Tibial artery (tissue), 4 donors: ENCODE measurements around the gene KYAT1.

ENCODE experiments used
- DNase-seq, 2 donors: peaks; one replicate each; pipeline ENCODE4 v3.0.0-alpha.2; 2019
- H3K27ac ChIP-seq, 2 donors: fragments of 200-600 bp; sonication (generic) in 1 of 2; 1 replicate in 1 of 2; 2 replicates in 1 of 2; pipeline ENCODE4 v1.5.1; 2018 to 2019; ENCODE audit warnings: mild to moderate bottlenecking in 1 of 2
- H3K27me3 ChIP-seq, 2 donors: fragments of 200-600 bp; sonication (generic) in 1 of 2; one replicate each; pipeline versions ENCODE4 v1.5.1 to v1.6.0; 2016 to 2019
- H3K36me3 ChIP-seq, 3 donors: fragments of 200-600 bp; sonication (generic) in 2 of 3; one replicate each; pipeline ENCODE4 v1.5.1; 2016 to 2019; ENCODE audit warnings: mild to moderate bottlenecking in 2 of 3
- H3K4me1 ChIP-seq, 4 donors: fragments of 200-600 bp; sonication (generic) in 2 of 4; 1 replicate in 3 of 4; 2 replicates in 1 of 4; pipeline ENCODE4 v1.5.1; 2016 to 2019
- H3K4me3 ChIP-seq, 2 donors: fragments of 200-600 bp; sonication (generic) in 1 of 2; 1 replicate in 1 of 2; 2 replicates in 1 of 2; pipeline ENCODE4 v1.5.1; 2018 to 2019; ENCODE audit warnings: mild to moderate bottlenecking in 2 of 2
- H3K9me3 ChIP-seq, 3 donors: fragments of 200-600 bp; sonication (generic) in 1 of 3; one replicate each; pipeline ENCODE4 v1.5.1; 2016 to 2019
- intact Hi-C: fragments of 100-400 bp; cut with DNase I; formaldehyde crosslinking; loops from one replicate; pipeline ENCODE4 v1.15.0; 2023; ENCODE audit warnings: low total_unique reads
- TF ChIP-seq, protein P1 (sequence below), 2 experiments: fragments of 200-600 bp in 1 of 2; fragments of 450-650 bp in 1 of 2; IDR thresholded peaks; one replicate each; pipeline ENCODE4 v1.5.1; 2017 to 2019; ENCODE audit warnings: antibody characterized with exemption in 2 of 2, mild to moderate bottlenecking in 1 of 2, moderate library complexity in 1 of 2

Gene KYAT1

DNA sequence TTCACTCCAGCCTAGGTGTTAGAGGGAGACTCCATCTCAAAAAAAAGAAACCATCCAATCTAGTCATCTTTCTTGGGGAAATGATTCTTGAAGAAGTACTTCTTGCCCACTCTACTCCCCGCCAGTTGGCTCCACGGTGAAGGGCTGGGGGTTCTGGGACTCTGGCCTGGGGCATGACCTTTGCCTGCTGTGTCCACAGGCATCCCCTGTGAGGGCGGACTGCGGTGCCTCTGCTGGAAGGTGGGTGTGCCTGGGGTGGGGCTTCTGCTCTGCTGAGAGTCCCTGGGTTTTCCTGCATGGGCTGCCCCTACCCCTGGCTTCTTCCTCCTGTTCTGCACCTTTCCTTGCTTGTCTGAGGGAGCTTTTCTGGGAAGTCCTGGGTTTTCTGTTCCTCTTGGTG lies 91.2 kb downstream of the KYAT1 start:
- H3K27me3 ChIP-seq, result no peaks in the 10 kb centered on the region
- no peak overlapping the region for H3K4me3 ChIP-seq
- TF ChIP-seq, protein P1, sequence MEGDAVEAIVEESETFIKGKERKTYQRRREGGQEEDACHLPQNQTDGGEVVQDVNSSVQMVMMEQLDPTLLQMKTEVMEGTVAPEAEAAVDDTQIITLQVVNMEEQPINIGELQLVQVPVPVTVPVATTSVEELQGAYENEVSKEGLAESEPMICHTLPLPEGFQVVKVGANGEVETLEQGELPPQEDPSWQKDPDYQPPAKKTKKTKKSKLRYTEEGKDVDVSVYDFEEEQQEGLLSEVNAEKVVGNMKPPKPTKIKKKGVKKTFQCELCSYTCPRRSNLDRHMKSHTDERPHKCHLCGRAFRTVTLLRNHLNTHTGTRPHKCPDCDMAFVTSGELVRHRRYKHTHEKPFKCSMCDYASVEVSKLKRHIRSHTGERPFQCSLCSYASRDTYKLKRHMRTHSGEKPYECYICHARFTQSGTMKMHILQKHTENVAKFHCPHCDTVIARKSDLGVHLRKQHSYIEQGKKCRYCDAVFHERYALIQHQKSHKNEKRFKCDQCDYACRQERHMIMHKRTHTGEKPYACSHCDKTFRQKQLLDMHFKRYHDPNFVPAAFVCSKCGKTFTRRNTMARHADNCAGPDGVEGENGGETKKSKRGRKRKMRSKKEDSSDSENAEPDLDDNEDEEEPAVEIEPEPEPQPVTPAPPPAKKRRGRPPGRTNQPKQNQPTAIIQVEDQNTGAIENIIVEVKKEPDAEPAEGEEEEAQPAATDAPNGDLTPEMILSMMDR (IDR thresholded peaks at IDR 0.05), result no peak
- H3K27ac ChIP-seq, result no peak overlapping the region
- peaks cover 6 to 18% (median 12%) of the 10 kb centered on the region in 4 donors for H3K4me1 ChIP-seq
- H3K9me3 ChIP-seq, result no peaks in the 10 kb centered on the region
- peaks cover 33 to 65% (median 44%) of the 10 kb centered on the region in 3 donors for H3K36me3 ChIP-seq
- intact Hi-C loops, result no loop called here
- DNase-seq, result no peak

DNA sequence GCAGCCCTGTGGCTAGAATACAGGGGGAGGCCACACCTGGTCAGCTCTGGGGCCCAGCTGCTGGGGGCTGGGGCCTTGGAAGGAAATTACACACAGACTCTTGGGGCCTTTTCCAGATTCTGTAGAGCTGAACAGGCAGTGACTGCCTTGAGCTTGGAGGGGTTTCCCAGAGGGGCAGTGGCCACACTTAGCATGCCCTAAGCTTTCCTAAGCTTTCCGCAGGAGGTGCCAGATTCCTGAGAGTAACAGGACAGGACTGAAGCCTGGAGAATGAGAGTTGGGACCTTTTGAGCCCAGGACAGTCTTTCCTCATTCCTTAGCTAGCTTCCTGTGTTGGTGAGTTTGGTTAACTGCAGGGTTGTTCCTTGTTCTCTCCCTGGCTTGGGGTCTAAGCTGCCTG lies 93.3 kb downstream of the KYAT1 start:
- TF ChIP-seq, protein P1 (IDR thresholded peaks at IDR 0.05), result no peak
- Histone ChIP-seq H3K4me1 (peaks cover 6 to 18% (median 12%) of the 10 kb centered on the region in 4 donors), H3K27me3 (no peaks in the 10 kb centered on the region), H3K36me3 (peaks cover 25 to 45% (median 26%) of the 10 kb centered on the region in 3 donors), H3K27ac (peak overlapping the region; percentile 76 to 80), H3K4me3 (peak overlapping the region; percentile 68 to 70), H3K9me3 (no peaks in the 10 kb centered on the region)
- DNase-seq, result no peak
- intact Hi-C loops, result no loop called here

DNA sequence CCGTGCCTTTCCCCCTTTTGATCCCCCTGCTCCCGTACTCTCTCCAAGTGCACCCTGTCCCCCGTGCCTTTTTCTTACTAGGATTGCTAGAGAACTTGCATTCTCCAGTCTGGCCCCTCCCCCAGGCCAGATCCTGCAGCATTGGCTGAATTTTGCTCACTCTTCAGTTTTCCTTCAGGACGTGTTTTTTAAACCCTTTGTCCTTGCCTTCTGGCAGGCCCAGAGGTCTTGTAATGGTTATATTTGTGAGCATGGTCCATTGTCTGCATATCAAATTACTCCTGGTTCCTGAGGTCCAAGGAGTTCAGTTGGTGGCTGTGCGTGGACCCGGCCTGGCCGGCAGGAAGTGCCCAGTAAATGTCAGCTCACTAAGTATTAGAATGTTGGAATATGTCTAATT lies 94.1 kb downstream of the KYAT1 start:
- H3K9me3 ChIP-seq, result no peaks in the 10 kb centered on the region
- H3K27ac ChIP-seq, result peak overlapping the region; percentile 76 to 80

DNA sequence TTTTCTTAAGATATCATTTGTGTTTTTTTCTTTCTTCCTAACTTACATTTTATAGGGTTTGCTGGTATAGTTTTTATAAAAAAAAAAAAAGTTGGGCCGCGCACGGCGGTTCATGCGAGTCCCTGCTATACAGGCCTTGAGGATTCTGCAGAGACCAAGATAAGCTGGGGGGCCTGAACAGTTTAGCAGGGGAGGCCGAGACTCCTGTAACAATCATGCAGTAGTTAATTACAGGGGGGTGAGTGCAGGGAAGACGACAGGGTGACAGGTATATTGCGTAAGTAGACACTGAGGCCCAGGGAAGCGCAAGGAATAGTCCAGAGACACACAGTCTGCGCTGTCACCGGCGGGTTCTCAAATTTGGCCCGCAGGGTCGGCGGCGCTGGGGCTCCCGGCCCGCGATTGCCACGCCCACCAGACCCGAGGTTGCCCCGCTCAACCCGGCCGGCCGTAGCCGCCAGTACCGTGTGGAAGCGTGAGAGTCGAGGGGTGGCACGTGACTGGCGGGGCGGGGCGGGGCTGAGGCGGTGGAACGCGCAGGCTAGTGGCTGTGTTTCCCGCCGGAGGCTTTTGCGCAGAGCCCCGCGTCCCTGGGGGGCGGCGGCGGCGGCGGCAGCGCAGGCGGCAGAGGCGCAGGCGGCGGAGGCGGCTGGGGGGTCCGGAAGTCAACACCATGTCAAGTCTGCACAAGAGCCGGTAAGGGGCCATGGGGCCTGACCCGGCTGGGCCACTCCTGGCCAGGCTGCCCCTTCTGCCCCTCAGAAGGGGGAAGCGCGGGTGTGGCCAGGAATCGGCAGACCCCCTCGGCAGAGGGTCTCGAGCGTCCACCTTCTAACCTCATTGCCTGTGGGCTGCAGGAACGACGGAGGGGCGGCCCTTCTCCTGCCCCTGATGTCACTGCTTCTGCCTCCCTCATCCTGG lies 94.8 kb downstream of the KYAT1 start, which contains the start of gene TBC1D13:
TSS of gene TBC1D13 (plus strand) at position 573 of the 921 bp plus-strand sequence. CDS start at position 674, 101 bp downstream.
- Histone ChIP-seq H3K4me1 (peaks cover 6 to 18% (median 12%) of the 10 kb centered on the region in 4 donors), H3K36me3 (peaks cover 11 to 30% (median 12%) of the 10 kb centered on the region in 3 donors), H3K9me3 (no peaks in the 10 kb centered on the region), H3K27ac (peak within 1 kb of the TSS; percentile 76 to 80), H3K27me3 (no peaks in the 10 kb centered on the region), H3K4me3 (peak within 1 kb of the TSS; percentile 68 to 70)
- peak; percentile 85 to 95 for DNase-seq
- TF ChIP-seq, protein P1 (IDR thresholded peaks at IDR 0.05), result no peak
- intact Hi-C loops, result loop anchor here (2.0 kb wide), 1 partner anchor 14 kb away; no protein-coding TSS in a partner anchor

More for the DNA sequence above, 94.1 kb downstream of the KYAT1 start:
- intact Hi-C loops, result loop anchor here (2.0 kb wide), 1 partner anchor 15 kb away; no protein-coding TSS in a partner anchor
- peaks cover 6 to 18% (median 12%) of the 10 kb centered on the region in 4 donors for H3K4me1 ChIP-seq
- H3K36me3 ChIP-seq, result peaks cover 18 to 37% (median 19%) of the 10 kb centered on the region in 3 donors
- no peak for DNase-seq
- no peaks in the 10 kb centered on the region for H3K27me3 ChIP-seq
- peak overlapping the region; percentile 68 to 70 for H3K4me3 ChIP-seq
- TF ChIP-seq, protein P1 (IDR thresholded peaks at IDR 0.05), result no peak

DNA sequence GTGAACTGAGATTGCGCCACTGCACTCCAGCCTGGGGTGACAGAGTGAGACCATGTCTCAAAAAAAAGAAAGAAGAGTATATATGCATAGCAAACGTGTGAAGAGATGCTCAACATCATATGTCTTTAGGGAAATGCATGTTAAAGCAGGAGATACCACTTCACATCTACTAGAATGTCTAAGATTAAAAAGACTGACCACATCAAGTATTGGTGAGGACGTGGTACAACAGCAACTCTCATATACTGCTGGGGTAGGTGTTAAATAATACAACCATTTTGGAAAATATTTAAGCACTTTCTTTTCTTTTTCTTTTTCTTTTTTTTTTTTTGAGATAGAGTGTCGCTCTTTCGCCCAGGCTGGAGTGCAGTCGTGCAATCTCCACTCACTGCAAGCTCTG lies 96.3 kb downstream of the KYAT1 start:
- Histone ChIP-seq H3K27ac (no peak overlapping the region), H3K9me3 (no peaks in the 10 kb centered on the region), H3K36me3 (peaks cover 0 to 15% (median 0%) of the 10 kb centered on the region in 3 donors), H3K4me1 (peaks cover 6 to 18% (median 12%) of the 10 kb centered on the region in 4 donors), H3K4me3 (no peak overlapping the region), H3K27me3 (no peaks in the 10 kb centered on the region)
- TF ChIP-seq, protein P1 (IDR thresholded peaks at IDR 0.05), result no peak
- intact Hi-C loops, result no loop called here
- no peak for DNase-seq
